Measurements from ENCODE around the gene FITM1.
A peak's percentile ranks its signal among the peaks of the same experiment; 100 is the strongest.

FITM1 gene

GRCh38 chr14:24157331-24157730 lies 26.9 kb downstream of the FITM1 start:
- no peak for TF ChIP-seq CTCF (IDR thresholded peaks at IDR 0.05)

- TF ChIP-seq CTCF (IDR thresholded peaks at IDR 0.05), result no peak
Measured at GRCh38 chr14:24159777-24160498, 29.5 kb downstream of the FITM1 start.

- TF ChIP-seq CTCF (IDR thresholded peaks at IDR 0.05), result no peak
Measured at GRCh38 chr14:24160499-24160849, 30.0 kb downstream of the FITM1 start.

- peak; percentile 97 for TF ChIP-seq CTCF (IDR thresholded peaks at IDR 0.05)
Measured at GRCh38 chr14:24160850-24161804, 30.7 kb downstream of the FITM1 start, which contains the start of gene IRF9. Gene IRF9, plus strand, starts transcription at chr14:24161265. Its CDS starts 880 bp downstream, at chr14:24162145.

- no peak for TF ChIP-seq CTCF (IDR thresholded peaks at IDR 0.05)
Measured at GRCh38 chr14:24162093-24162492, 31.6 kb downstream of the FITM1 start.

GRCh38 chr14:24164518-24164991 lies 34.1 kb downstream of the FITM1 start:
- TF ChIP-seq CTCF (IDR thresholded peaks at IDR 0.05), result no peak

GRCh38 chr14:24165785-24166184 lies 35.3 kb downstream of the FITM1 start:
- no peak for TF ChIP-seq CTCF (IDR thresholded peaks at IDR 0.05)
